HG03520 (cell line): ENCODE data around the gene ARHGAP24.
"Not testable (repeated sequence)": the region's sequence is repeated elsewhere in the genome, so short reads cannot be mapped to it uniquely, and the experiment has no call there.

ENCODE experiments used
- ATAC-seq: cut with Tn5 transposase; IDR thresholded peaks from one replicate; pipeline ENCODE4 v1.9.1; 2021; ENCODE audit warnings: mild to moderate bottlenecking, moderate library complexity; ENCODE audit not compliant: unreplicated experiment

Gene ARHGAP24

GRCh38 chr4:85889314-85889713 is 414.4 kb downstream of the ARHGAP24 start:
- ATAC-seq = no peak

- no peak for ATAC-seq
Observed at GRCh38 chr4:85895755-85896154, 420.8 kb downstream of the ARHGAP24 start.

GRCh38 chr4:85898231-85898630 is 423.3 kb downstream of the ARHGAP24 start:
- no peak for ATAC-seq

- no peak for ATAC-seq
Observed at GRCh38 chr4:85901500-85901899, 426.6 kb downstream of the ARHGAP24 start.

GRCh38 chr4:85902647-85903046 is 427.7 kb downstream of the ARHGAP24 start:
- not testable (repeated sequence) for ATAC-seq

- ATAC-seq = no peak
Observed at GRCh38 chr4:85905761-85906160, 430.8 kb downstream of the ARHGAP24 start.

GRCh38 chr4:85907001-85907400 is 432.1 kb downstream of the ARHGAP24 start:
- ATAC-seq = no peak

GRCh38 chr4:85909851-85910250 is 434.9 kb downstream of the ARHGAP24 start:
- ATAC-seq = no peak

- no peak for ATAC-seq
Observed at GRCh38 chr4:85910985-85911384, 436.0 kb downstream of the ARHGAP24 start.

GRCh38 chr4:85913931-85914694 is 439.2 kb downstream of the ARHGAP24 start:
- ATAC-seq = no peak

GRCh38 chr4:85915570-85915969 is 440.6 kb downstream of the ARHGAP24 start:
- ATAC-seq = not testable (repeated sequence)

- ATAC-seq = no peak
Observed at GRCh38 chr4:85919200-85919887, 444.4 kb downstream of the ARHGAP24 start.

- ATAC-seq = no peak
Observed at GRCh38 chr4:85925071-85925470, 450.1 kb downstream of the ARHGAP24 start.

- ATAC-seq = peak; percentile 49
Observed at GRCh38 chr4:85928775-85929591, 454.0 kb downstream of the ARHGAP24 start.

GRCh38 chr4:85929961-85930665 is 455.2 kb downstream of the ARHGAP24 start:
- ATAC-seq = no peak

- no peak for ATAC-seq
Observed at GRCh38 chr4:85932500-85933290, 457.7 kb downstream of the ARHGAP24 start.

GRCh38 chr4:85933291-85933640 is 458.3 kb downstream of the ARHGAP24 start:
- ATAC-seq = no peak

GRCh38 chr4:85937507-85937906 is 462.6 kb downstream of the ARHGAP24 start:
- no peak for ATAC-seq

- ATAC-seq = no peak
Observed at GRCh38 chr4:85938062-85938461, 463.1 kb downstream of the ARHGAP24 start.

GRCh38 chr4:85938902-85939301 is 464.0 kb downstream of the ARHGAP24 start:
- ATAC-seq = no peak
